Coronary artery (tissue), 2 donors: Measurements from ENCODE around the gene TUBA1A.
"Not testable (repeated sequence)": the region's sequence is repeated elsewhere in the genome, so short reads cannot be mapped to it uniquely, and the experiment has no call there.

Experiments used
- DNase-seq: peaks from one replicate; pipeline ENCODE4 v3.0.0-alpha.2; 2017; ENCODE audit warnings: low spot score
- H3K27ac ChIP-seq, 2 donors: fragments of 200-600 bp; sonication (generic); one replicate each; pipeline ENCODE4 v1.5.1; 2016 to 2019
- H3K4me3 ChIP-seq: fragments of 200-600 bp; sonication (generic); 2 replicates; pipeline ENCODE4 v1.5.1; 2016; ENCODE audit warnings: mild to moderate bottlenecking, moderate library complexity
- CTCF ChIP-seq: fragments of 200-600 bp; sonication (generic); IDR thresholded peaks from one replicate; pipeline ENCODE4 v1.5.1; 2019; ENCODE audit warnings: antibody characterized with exemption

The TUBA1A gene

DNA sequence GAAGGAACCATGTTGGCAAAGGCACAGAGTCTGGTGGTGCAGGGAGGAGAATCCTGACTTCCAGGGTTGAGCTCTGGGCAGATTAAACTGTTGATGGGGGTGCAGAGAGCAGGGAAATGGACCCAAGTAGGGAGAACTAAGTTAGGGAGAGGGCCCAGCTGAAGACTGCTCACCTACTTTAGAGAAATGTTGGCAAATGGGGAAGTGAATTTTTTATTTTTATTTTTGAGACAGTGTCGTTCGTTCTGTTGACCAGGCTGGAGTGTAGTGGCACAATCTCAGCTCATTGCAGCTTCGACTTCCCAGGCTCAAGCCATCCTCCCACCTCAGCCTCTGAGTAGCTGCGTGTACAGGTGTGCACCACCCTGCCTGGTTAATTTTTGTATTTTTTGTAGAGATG is 32.1 kb upstream of the TUBA1A start:
- no peak overlapping the region for H3K4me3 ChIP-seq
- no peak overlapping the region for H3K27ac ChIP-seq
- no peak for TF ChIP-seq CTCF
- DNase-seq: no peak

GRCh38 chr12:49219417-49220026 is 30.6 kb upstream of the TUBA1A start:
- Histone ChIP-seq H3K27ac (no peak overlapping the region), H3K4me3 (no peak overlapping the region)
- TF ChIP-seq CTCF: no peak
- DNase-seq: no peak

DNA sequence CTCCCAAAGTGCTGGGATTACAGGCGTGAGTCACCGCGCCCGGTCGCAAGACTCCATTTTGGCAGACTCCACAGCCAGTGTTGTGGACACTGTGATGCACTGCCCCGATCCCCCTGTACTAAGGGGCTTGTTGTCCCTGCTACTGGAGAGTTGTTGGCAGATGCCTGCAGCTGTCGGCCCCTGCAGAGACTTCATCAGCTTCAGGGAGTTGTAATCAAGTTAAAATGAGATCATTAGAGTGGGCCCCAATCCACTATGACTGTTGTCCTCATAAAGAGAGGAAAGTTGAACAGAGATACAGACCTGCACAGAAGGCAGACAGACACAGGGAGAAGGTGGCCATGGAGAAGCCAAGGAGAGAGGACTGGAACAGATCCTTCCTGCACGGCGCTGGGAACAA is 23.7 kb upstream of the TUBA1A start:
- Histone ChIP-seq H3K27ac (no peak overlapping the region), H3K4me3 (no peak overlapping the region)
- no peak for TF ChIP-seq CTCF
- DNase-seq: no peak

- H3K27ac ChIP-seq, DNase-seq, H3K4me3 ChIP-seq: not testable (repeated sequence)
Measured at GRCh38 chr12:49210703-49211102, 21.8 kb upstream of the TUBA1A start.

- TF ChIP-seq CTCF: no peak
- Histone ChIP-seq H3K27ac (no peak overlapping the region), H3K4me3 (no peak overlapping the region)
- no peak for DNase-seq
Measured at GRCh38 chr12:49208676-49209075, 19.8 kb upstream of the TUBA1A start.

DNA sequence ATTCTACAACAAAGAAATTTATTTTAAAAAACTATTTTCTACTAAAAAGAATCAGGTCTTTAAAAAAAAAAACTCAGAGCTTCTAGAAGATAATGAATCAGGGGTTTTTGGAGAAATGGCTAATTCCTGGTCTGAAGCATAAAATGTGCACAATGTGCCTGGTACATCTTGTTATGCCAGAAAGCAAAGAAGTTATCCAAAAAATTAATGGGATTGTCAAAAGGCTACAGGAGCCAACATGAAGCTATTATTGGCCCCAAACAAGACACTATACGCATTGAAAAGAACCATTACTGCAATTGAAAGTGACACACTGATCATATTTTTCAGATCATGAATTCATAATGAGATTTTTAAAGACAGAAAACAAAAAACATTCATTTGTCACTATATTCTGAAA is 19.3 kb upstream of the TUBA1A start:
- no peak for TF ChIP-seq CTCF
- Histone ChIP-seq H3K4me3 (no peak overlapping the region), H3K27ac (no peak overlapping the region)
- DNase-seq: no peak

- Histone ChIP-seq H3K4me3 (no peak overlapping the region), H3K27ac (no peak overlapping the region)
- no peak for TF ChIP-seq CTCF
- no peak for DNase-seq
Measured at GRCh38 chr12:49206389-49206788, 17.5 kb upstream of the TUBA1A start.
